SK-N-SH treated with all-trans-retinoic acid at 6 μM for 48 hours (cell line): ENCODE measurements around the gene OR6Q1.

ENCODE experiments used
- ATAC-seq: fragments of 200-7000 bp; cut with Tn5 transposase; 3 replicates; pipeline ENCODE4 v1.9.1; 2020; ENCODE audit warnings: mild to moderate bottlenecking, moderate library complexity
- CSDC2 ChIP-seq: fragments of 250-450 bp; sonication (Bioruptor Pico); IDR thresholded peaks from 2 replicates; pipeline ENCODE4 v1.5.0; 2020; ENCODE audit warnings: mild to moderate bottlenecking, moderate library complexity
- CSRNP3 ChIP-seq: fragments of 250-450 bp; sonication (Bioruptor Pico); IDR thresholded peaks from 2 replicates; pipeline ENCODE4 v1.5.1; 2021; ENCODE audit warnings: mild to moderate bottlenecking, moderate library complexity
- ESRRG ChIP-seq: fragments of 250-450 bp; sonication (Bioruptor Pico); IDR thresholded peaks from 2 replicates; pipeline ENCODE4 v1.6.1; 2021; ENCODE audit warnings: mild to moderate bottlenecking
- GLIS3 ChIP-seq: fragments of 250-450 bp; sonication (Bioruptor Pico); IDR thresholded peaks from 2 replicates; pipeline ENCODE4 v1.5.0; 2020; ENCODE audit warnings: mild to moderate bottlenecking, moderate library complexity
- ISL1 ChIP-seq: fragments of 250-450 bp; sonication (Bioruptor Pico); IDR thresholded peaks from 2 replicates; pipeline ENCODE4 v2.1.2; 2022; ENCODE audit warnings: mild to moderate bottlenecking, moderate library complexity
- OSR1 ChIP-seq: fragments of 250-450 bp; sonication (Bioruptor Pico); IDR thresholded peaks from 2 replicates; pipeline ENCODE4 v1.8.0; 2022; ENCODE audit warnings: moderate library complexity, mild to moderate bottlenecking, inconsistent platforms
- PATZ1 ChIP-seq: fragments of 250-450 bp; sonication (Bioruptor Pico); IDR thresholded peaks from 2 replicates; pipeline ENCODE4 v1.8.0; 2020; ENCODE audit warnings: mild to moderate bottlenecking, moderate library complexity, borderline replicate concordance
- POU6F1 ChIP-seq: fragments of 250-450 bp; sonication (Bioruptor Pico); IDR thresholded peaks from 2 replicates; pipeline ENCODE4 v1.8.0; 2021; ENCODE audit warnings: low read depth, mild to moderate bottlenecking, moderate library complexity, borderline replicate concordance
- PPARA ChIP-seq: fragments of 250-450 bp; sonication (Bioruptor Pico); IDR thresholded peaks from 2 replicates; pipeline ENCODE4 v1.5.0; 2020; ENCODE audit warnings: mild to moderate bottlenecking, borderline replicate concordance
- RARB ChIP-seq: fragments of 250-450 bp; sonication (Bioruptor Pico); IDR thresholded peaks from 2 replicates; pipeline ENCODE4 v1.8.0; 2021; ENCODE audit warnings: mild to moderate bottlenecking, moderate library complexity
- SNAI2 ChIP-seq: fragments of 250-450 bp; sonication (Bioruptor Pico); IDR thresholded peaks from 2 replicates; pipeline ENCODE4 v1.5.0; 2020; ENCODE audit warnings: mild to moderate bottlenecking, moderate library complexity
- TCF4 ChIP-seq: fragments of 250-450 bp; sonication (Bioruptor Pico); IDR thresholded peaks from 2 replicates; pipeline ENCODE4 v1.8.0; 2021; ENCODE audit warnings: mild to moderate bottlenecking, moderate library complexity, borderline replicate concordance
- TOX ChIP-seq: fragments of 250-450 bp; sonication (Bioruptor Pico); IDR thresholded peaks from 2 replicates; pipeline ENCODE4 v1.8.0; 2021; ENCODE audit warnings: mild to moderate bottlenecking, moderate library complexity, borderline replicate concordance
- TSHZ2 ChIP-seq: fragments of 250-450 bp; sonication (Bioruptor Pico); IDR thresholded peaks from 2 replicates; pipeline ENCODE4 v1.5.0; 2020; ENCODE audit warnings: mild to moderate bottlenecking, moderate library complexity
- ZC3H10 ChIP-seq: fragments of 250-450 bp; sonication (Bioruptor Pico); IDR thresholded peaks from 2 replicates; pipeline ENCODE4 v1.5.1; 2021; ENCODE audit warnings: mild to moderate bottlenecking, moderate library complexity
- ZFP3 ChIP-seq: fragments of 250-450 bp; sonication (Bioruptor Pico); IDR thresholded peaks from 2 replicates; pipeline ENCODE4 v1.5.0; 2020; ENCODE audit warnings: mild to moderate bottlenecking, moderate library complexity
- ZFP30 ChIP-seq: fragments of 450-650 bp; formaldehyde crosslinking; IDR thresholded peaks from 2 replicates; pipeline ENCODE4 v1.5.0; 2022; ENCODE audit warnings: mild to moderate bottlenecking, moderate library complexity
- ZNF565 ChIP-seq: fragments of 450-650 bp; formaldehyde crosslinking; conservative IDR thresholded peaks from 2 replicates; pipeline ENCODE4 v1.5.0; 2020; ENCODE audit warnings: low read depth, mild to moderate bottlenecking, moderate library complexity
- ZNF70 ChIP-seq: fragments of 450-650 bp; formaldehyde crosslinking; IDR thresholded peaks from 2 replicates; pipeline ENCODE4 v1.5.0; 2020; ENCODE audit warnings: mild to moderate bottlenecking, moderate library complexity
- ZNF8 ChIP-seq: fragments of 450-650 bp; formaldehyde crosslinking; IDR thresholded peaks from 2 replicates; pipeline ENCODE4 v1.5.0; 2020; ENCODE audit warnings: mild to moderate bottlenecking, moderate library complexity

OR6Q1 gene

GRCh38 chr11:58011771-58012170, 19.0 kb upstream of the OR6Q1 start (continued):
- no peak for TF ChIP-seq TSHZ2
- TF ChIP-seq ZC3H10 (CRISPR knock-in tag) = no peak

DNA sequence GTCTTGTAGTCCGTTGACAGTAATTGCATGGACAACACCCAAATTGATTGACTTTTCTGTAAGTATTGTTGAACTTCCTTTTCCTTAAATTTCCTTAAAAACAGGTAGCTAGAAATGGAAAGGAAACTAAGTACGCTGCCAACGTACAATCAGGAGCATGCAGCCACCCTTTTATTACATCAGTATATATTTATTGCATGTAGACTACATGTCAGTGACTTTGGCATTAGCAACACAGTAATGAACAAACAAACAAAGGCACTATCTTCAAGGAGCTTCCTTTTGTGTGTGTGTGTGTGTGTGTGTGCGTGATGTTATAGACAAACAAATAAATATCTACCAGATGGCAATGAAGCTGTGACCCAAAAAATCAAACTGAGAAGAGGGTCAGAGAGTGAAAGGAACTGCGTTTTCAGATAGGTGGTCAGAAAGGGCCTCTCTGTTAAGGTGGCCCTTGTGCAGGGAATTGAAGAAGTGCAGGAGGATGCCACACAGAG, 7.3 kb upstream of the OR6Q1 start, which contains the start of gene OR9Q1:
Gene OR9Q1 (plus strand): TSS at position 447 of the 497 bp plus-strand sequence. CDS start 155,564 bp downstream, outside the sequence.
- no peak for ATAC-seq
- no peak for TF ChIP-seq ESRRG (CRISPR knock-in tag)
- TF ChIP-seq ZFP30 (CRISPR knock-in tag) = no peak
- no peak for TF ChIP-seq RARB (CRISPR knock-in tag)
- no peak for TF ChIP-seq OSR1 (CRISPR knock-in tag)
- TF ChIP-seq ISL1 (CRISPR knock-in tag) = no peak
- no peak for TF ChIP-seq POU6F1 (CRISPR knock-in tag)
- TF ChIP-seq ZNF70 (CRISPR knock-in tag) = no peak
- no peak for TF ChIP-seq ZFP3
- TF ChIP-seq TOX (CRISPR knock-in tag) = no peak
- no peak for TF ChIP-seq ZNF565 (CRISPR knock-in tag)
- TF ChIP-seq CSRNP3 (CRISPR knock-in tag) = no peak
- TF ChIP-seq SNAI2 (CRISPR knock-in tag) = no peak
- TF ChIP-seq GLIS3 (CRISPR knock-in tag) = no peak
- no peak for TF ChIP-seq PPARA (CRISPR knock-in tag)
- TF ChIP-seq CSDC2 = no peak
- no peak for TF ChIP-seq TCF4 (CRISPR knock-in tag)

DNA sequence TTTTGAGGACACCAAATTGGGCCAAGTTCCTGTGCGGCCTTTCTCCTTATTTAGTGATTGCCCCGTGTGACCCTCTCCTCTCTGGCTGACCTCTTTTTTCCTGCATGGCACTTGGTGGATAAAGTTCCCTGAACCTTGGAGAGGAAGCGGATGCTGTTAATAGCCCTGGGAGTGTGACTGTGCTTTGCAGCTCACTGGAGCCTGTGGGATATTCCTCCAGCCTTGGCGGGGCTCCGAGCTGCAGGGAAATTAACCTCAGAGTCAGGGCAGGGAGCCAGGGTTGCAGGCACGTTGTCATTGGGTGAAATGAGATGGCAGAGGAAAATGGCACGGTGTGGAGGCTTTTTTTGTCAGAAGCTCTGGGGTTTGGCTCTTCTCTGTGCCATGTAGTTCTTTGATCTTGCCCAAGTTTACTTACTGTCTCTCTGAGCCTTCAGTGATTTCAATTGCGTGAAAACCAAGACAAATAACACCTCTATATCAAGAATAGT, 6.1 kb upstream of the OR6Q1 start:
- TF ChIP-seq CSDC2 = no peak
- no peak for TF ChIP-seq ESRRG (CRISPR knock-in tag)
- no peak for TF ChIP-seq ZNF8 (CRISPR knock-in tag)
- ATAC-seq = peak; percentile 65

- TF ChIP-seq PATZ1 = no peak
- no peak for TF ChIP-seq ZFP3
- TF ChIP-seq POU6F1 (CRISPR knock-in tag) = no peak
- TF ChIP-seq, all 23 proteins: peak for 0
These were observed 3.4 kb upstream of the OR6Q1 start for GRCh38 chr11:58027341-58027740.

More at GRCh38 chr11:58027341-58027740, 3.4 kb upstream of the OR6Q1 start:
- ATAC-seq = no peak
